NCI-H2227 treated with DMSO at 0.1 percent for 48 hours (cell line): Measurements from ENCODE around the gene USP3.

Source experiments
- DNase-seq: peaks from one replicate; lab custom pipeline; 2025; lab: John Stamatoyannopoulos, UW

Gene USP3

DNA sequence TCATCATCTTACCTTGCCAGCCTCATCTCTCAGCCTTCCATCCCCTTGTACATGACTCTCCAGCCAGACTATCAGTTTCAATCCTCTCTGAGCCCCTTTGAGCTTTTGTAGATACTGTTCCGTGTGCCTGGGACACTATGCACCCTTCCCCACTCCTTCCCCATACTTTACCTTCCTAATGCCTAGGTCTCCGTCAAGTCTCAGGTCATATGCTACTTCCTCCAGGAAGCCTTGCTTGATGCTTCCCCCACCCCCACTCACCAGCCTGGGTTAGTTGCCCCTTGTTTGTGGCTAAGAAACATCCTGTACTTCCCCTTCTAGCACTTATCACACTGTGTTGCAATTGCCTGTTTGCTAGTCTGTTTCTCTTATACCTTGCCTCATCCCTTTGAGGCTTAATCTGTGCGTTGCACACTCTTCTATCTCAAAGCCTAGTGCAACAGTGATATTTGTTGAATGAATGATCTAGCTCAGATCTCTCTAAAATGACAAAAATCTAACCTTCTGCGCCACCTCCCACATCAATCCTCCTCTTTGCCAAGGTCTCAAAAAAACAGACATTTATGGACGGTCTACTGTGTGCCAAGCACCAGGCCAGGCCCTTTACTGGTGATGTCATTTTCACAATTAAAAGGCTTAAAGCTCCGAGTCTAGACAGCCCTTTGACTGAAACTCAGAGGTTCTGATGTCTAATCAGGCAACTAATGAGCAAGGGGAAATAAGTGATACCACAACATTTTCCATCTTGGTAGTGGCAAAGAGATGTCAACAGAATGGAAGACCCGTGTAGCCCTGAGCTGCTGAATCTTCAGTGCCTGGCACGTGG is 6.5 kb upstream of the USP3 start:
- DNase-seq: no peak

GRCh38 chr15:63499175-63499549 is 5.2 kb upstream of the USP3 start:
- no peak for DNase-seq

DNA sequence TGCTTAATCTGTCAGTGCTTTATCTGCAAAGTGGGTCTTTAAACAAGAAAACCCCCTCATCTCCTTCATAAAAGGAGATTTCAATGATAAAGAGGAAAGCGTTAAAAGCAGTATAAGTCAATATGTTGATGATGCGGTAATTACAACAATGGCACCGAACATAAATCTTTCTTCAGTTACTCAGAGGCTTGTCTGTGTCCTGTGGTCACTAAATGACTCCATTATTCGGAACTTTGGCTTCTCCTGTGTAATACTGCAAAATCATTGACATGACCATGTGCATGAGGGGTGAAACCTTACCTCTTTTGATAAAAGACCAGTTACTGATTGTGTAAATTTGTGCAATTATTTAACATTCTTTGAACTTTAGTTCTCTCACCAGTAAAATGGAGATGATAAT is 4.8 kb upstream of the USP3 start:
- DNase-seq: no peak

DNA sequence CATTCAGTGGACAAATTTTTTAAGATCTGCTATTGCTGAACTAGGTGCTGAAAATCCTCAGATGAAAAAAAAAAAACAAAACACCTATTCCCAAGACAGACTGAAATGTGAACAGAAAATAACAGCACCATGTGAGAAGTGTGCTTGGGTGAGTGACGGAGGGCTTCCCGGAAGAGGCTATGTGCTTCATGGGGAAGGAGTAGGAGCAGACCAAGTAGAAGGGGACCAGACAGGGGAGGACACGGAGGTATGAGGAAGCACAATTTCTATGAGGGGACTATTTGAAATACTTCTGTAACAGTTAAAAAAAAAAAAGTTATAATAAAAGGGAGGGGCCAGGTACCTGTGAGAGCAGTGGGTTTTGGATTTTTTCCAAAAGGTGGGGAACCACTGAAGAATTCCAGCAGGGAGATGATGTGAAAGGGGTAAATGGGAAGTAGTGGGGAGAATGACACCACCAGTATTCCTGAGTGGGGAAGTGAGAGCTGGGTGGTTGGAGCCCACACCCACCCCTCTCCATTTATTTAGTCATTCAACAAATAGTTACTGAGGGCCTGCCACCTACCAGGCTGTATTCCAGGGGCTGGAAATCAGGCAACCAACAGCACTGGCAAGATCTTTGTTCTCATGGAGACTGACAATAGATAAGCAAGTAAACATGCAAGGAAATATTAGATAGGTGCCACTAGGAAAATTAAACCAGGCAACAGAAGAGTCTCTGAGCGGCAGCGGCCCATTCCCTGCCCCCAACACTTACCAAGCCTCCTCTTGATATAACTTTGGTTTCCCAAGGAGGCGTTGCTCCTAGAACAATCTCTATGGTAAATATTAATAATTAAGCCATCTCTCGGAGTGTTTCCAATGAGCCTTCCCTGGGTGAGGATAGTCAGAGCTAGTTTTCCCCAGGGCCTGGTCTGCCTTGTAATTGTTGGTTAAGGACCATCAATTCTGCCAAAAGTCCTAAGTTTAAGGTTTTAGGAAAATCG is 3.8 kb upstream of the USP3 start:
- DNase-seq: no peak

GRCh38 chr15:63501256-63502089 is 2.9 kb upstream of the USP3 start:
- no peak for DNase-seq

DNA sequence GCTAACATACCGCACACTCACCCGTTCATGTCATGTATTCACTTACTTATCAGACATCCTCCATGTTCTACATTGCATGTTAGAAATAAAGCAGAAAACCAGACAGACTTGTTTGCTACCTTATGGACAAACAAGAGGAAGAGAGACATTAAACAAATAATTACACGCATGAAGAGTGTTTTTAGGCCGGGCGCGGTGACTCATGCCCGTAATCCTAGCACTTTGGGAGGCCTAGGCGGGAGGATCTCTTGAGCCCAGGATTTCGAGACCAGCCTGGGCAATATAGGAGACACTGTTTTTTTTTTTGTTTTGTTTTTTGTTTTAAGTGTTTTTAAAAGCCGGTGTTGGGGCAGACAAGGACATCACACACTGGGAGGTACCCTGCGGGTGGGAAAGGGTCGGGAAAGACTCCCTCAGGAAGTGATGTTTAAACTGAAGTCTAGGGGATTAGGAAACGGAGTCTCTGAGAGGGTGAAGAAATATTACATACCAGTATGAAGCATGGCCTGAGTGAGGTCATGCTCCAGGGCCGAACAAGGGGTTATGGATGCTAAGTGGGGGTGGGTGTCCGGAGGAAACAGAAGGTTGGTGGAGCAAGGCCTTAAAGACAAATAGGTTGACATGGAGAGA is 2.1 kb upstream of the USP3 start:
- DNase-seq: no peak

DNA sequence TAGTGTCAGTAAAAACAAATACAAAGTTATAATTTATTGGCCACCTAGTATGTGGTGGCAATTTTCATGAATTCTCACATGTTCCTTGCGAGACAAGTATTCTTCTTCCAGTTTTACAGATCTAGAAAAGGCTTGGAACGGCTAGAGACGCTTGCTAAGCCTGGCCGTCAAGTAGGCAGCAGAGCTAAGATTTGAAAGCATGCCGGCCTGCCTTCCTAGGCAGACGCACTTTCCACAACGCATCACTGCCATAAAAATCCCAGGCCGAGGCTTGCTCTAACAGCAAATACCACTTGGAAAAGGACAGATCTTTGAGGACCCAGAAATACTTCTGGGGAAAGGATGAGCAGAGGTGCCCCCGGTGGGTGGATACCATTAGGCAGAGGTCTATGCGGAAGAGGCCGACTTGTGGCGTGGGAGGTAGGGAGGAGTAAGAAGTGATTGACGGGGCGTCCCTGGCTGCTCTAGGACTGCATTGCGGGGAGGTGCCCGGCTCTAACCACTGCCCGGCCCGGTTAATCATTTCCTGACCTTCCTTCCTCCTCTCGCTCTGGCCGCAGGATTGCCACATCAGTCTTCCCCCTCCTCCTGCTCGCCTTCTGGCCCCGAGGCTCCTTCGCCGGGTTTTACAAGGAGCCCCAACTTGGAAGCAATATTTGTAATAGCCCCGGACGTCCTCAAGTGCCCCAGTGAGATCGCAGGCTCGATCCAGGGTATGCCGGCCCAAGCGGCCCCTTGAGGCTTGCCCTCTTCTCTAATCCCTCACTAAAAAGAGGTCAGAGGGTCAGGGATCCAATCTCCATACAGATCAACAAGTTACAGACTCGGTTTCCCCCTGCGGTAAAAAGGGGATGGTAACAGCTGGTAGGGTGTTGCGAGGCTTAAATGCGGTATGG is 1.3 kb upstream of the USP3 start:
- DNase-seq: no peak

- peak; percentile 35 for DNase-seq
These were observed 600 bp upstream of the USP3 start for GRCh38 chr15:63503739-63504246.

GRCh38 chr15:63504979-63505841 is 817 bp downstream of the USP3 start:
- DNase-seq: peak; percentile 10

DNA sequence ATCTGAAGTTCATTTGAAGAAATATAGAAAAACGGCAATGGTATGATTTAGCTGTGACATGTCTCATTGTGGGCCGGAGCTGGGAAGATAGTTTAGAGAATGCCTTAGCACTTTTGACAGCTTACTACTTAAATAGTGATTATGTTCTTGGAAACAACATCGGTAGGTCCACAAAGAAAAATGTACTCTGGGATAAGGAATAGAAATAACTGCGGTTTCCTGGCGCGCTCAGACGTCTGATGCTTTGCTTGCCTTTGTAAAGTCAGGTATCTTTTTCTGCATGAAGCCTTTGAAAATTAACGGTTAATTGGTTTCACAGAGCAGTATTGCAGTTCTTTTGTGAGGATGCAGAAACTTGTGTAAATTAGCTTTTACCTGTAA is 1.4 kb downstream of the USP3 start:
- DNase-seq: no peak

DNA sequence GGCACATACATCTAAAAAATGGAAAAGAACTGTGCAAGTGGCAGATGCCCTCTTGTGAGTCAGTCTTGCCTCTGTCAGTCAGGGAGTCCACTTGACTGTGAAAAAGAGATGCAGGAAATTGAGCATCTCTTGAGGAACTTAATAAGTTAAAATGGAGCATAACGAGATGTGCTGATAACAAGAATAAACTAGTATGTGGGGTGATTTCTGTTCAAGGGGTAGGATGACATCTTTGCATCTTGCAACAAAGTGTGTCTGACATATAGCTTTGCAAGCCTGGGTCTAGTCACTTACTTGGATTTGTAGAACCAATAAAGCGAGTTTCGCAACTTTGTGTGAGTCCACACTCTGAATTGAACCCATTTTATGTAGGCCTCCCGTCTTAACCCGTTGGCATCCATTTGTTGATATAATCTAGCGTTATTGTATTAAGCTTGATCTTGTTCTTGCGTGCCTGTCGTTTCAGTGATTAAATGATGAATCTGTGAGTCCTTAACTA is 2.2 kb downstream of the USP3 start:
- DNase-seq: no peak

- DNase-seq: no peak
These were observed 3.8 kb downstream of the USP3 start for GRCh38 chr15:63507878-63508818.

DNA sequence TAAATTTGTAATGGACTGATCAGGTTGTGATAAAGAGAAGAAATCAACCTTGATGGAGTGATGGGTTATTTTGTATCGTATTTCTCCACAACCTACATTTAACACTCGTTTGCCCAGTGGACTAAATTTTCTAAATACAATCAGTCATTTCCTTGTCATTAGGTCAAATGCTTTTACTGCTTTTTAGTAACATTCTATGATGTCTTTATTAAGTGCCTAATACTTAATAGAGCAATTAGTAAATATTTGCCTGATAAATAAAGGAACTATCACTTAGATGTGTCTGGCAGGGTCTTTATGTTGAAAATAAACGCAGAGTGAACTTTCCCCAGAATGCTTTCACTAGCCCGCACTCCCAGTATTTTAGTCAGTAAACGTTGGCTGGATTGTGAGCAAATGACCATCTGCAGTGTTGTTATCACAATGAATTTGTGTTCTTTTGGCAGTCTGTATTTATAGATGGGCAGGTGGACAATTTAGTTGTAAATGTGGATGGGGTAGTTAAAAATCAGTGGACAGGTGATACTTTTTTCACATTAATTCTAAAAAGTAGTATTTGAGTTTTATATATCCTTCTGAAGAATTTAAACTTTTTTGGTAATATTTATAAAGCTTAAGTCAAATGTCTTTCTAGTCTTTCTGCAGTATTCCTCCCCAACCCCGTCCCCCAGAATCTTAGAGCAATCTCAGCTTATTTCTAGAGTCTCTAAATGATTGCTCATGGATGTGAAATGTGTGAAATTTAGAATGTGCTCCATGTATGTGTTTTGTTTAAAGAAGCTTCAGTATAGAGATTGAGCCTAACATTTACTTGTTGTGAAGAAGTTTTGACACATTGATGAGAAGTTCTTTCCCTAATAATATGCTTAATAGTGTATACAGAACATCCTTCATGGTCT is 4.9 kb downstream of the USP3 start:
- no peak for DNase-seq

DNA sequence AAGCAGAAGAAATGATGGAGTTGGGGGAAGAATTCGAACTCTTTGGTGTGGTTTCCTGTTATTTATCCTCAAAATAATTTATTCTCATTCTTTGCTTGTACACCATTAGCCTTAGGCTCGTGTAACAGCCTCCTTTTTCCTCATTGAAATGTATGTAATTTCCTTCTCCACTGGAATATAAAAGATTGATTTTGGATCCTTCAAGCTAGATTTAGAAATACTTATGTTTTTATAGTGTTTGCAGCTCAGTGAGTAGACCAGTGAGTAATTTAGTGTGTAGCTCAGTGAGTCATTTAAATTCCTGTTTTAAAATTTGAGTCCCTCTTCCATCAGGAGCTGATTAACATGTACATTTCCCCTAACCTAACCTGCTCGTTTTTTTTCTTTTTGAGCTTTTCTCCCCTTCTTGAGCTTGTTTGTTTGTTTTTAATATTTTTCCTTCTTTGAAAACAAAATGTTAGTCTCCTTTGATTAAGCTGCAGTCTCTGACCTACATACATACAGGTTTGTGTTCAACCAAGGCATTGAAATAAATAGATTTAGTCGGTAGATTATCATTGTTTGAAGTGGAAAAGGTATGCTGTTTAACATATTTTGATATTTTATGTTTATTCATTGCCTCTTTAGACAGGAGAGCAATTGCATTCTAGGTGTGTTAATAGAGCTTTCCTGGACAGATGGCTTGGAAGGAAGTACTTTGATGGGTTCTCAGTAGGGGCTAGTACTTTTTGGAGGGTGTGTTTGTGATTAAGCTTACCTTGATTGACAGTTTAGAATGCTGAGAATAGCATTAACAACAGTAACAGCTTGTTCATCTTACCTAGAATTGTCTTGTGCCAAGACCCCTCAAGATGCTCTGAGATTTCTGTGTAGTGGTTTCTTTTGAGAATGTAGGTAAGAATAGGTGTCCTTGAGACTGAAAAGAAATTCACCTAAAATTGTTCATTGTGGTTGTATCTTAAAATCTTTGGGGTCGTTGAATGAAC is 5.9 kb downstream of the USP3 start:
- DNase-seq: no peak

DNA sequence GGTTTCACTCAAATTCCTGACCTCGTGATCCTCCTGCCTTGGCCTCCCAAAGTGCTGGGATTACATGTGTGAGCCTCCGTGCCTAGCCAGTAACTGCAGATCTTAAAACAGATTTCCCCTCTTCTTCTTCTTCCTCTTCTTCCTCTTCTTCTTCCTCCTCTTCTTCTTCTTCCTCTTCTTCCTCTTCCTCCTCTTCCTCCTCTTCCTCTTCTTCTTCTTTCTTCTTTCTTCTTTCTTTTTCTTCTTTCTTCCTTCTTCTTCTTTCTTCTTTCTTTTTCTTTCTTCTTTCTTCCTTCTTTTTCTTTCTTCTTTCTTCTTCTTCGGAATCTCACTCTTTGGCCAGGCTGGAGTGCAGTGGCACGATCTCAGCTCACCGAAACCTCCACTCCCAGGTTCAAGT is 7.8 kb downstream of the USP3 start:
- no peak for DNase-seq

GRCh38 chr15:63513271-63513670 is 8.9 kb downstream of the USP3 start:
- no peak for DNase-seq
